NT2/D1 (cell line): ENCODE measurements around the gene TOMM6.

ENCODE experiments used
- DNase-seq: peaks from one replicate; pipeline ENCODE4 v3.0.0-alpha.2; 2011; ENCODE audit warnings: low read depth, low spot score
- H3K27me3 ChIP-seq: 2 replicates; pipeline ENCODE4 v1.6.0; 2011; ENCODE audit warnings: mild to moderate bottlenecking; ENCODE audit not compliant: insufficient read length, insufficient read depth
- H3K36me3 ChIP-seq: 2 replicates; pipeline ENCODE4 v1.6.1; 2011; ENCODE audit warnings: mild to moderate bottlenecking, low read length, mixed read lengths; ENCODE audit not compliant: insufficient read depth, insufficient read length
- H3K4me1 ChIP-seq: 2 replicates; pipeline ENCODE4 v1.5.1; 2011; ENCODE audit not compliant: insufficient read depth, insufficient read length
- H3K4me3 ChIP-seq: 2 replicates; pipeline ENCODE4 v1.5.1; 2011; ENCODE audit warnings: low read depth; ENCODE audit not compliant: insufficient read length
- H3K9ac ChIP-seq: 2 replicates; pipeline ENCODE4 v1.6.0; 2011; ENCODE audit warnings: low read depth; ENCODE audit not compliant: insufficient read length
- H3K9me3 ChIP-seq: 2 replicates; pipeline ENCODE4 v1.5.1; 2011; ENCODE audit warnings: mild to moderate bottlenecking, low read length; ENCODE audit not compliant: insufficient read depth
- SUZ12 ChIP-seq: IDR thresholded peaks from 2 replicates; pipeline ENCODE4 v1.6.1; 2011; ENCODE audit not compliant: insufficient read length, insufficient read depth; ENCODE audit errors: extremely low read depth
- YY1 ChIP-seq: IDR thresholded peaks from 2 replicates; pipeline ENCODE4 v1.6.1; 2011; ENCODE audit not compliant: insufficient read length, insufficient read depth
- ZNF274 ChIP-seq: IDR thresholded peaks from 2 replicates; pipeline ENCODE4 v1.6.1; 2011; ENCODE audit warnings: mild to moderate bottlenecking, low read depth, low read length

The TOMM6 gene

GRCh38 chr6:41818271-41819054 is 31.0 kb downstream of the TOMM6 start:
- Histone ChIP-seq H3K4me1 (no peaks in the 10 kb centered on the region), H3K36me3 (no peaks in the 10 kb centered on the region), H3K9me3 (no peaks in the 10 kb centered on the region), H3K27me3 (no peaks in the 10 kb centered on the region), H3K4me3 (no peak overlapping the region), H3K9ac (no peak overlapping the region)
- DNase-seq = no peak
- no peak for TF ChIP-seq ZNF274
- TF ChIP-seq YY1 = no peak
- no peak for TF ChIP-seq SUZ12

- TF ChIP-seq YY1 = no peak
- TF ChIP-seq ZNF274 = no peak
- no peak for TF ChIP-seq SUZ12
- no peak overlapping the region for H3K9ac ChIP-seq
- no peaks in the 10 kb centered on the region for H3K27me3 ChIP-seq
- H3K4me3 ChIP-seq = no peak overlapping the region
- no peaks in the 10 kb centered on the region for H3K4me1 ChIP-seq
- DNase-seq = no peak
- no peaks in the 10 kb centered on the region for H3K36me3 ChIP-seq
- no peaks in the 10 kb centered on the region for H3K9me3 ChIP-seq
Measured at GRCh38 chr6:41821266-41821665, 33.8 kb downstream of the TOMM6 start.

DNA sequence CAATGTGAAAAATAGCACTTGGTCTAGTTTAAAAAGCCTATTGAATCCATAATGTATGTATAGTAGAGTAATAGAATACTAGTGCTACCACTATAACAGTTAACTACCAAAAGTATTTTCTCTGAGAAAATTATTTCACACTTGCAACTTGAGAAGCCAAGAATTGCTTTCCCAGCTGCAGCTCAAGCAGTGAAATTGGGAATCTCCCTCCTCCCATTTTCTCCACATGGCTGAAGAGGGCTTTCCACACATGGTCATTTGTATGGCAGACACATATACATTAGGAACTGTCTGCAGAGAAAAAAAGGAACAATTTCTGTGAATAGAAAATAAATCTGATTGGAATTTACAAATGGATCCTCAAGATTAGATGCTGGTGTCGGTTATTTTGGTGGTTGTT is 34.5 kb downstream of the TOMM6 start:
- Histone ChIP-seq H3K27me3 (no peaks in the 10 kb centered on the region), H3K9ac (no peak overlapping the region)

DNA sequence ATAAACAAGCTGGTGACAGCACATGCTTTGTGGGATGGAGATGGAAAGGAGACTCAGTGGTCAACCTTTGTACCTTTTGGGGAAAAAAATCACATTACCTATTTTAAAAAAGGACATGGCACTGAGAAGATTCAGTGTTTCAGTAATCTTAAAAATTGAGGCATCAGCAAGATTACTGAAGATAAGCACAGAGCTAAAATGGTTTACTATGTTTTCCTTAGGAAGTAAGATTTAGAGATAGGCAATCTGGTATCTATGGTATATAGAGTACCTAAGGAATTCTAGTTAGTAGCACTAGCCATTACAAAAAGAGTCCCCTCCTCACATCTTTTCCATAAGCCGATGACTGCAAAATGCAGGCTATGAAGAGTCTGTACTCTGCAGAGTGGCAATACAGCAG is 35.7 kb downstream of the TOMM6 start:
- no peaks in the 10 kb centered on the region for H3K27me3 ChIP-seq
- H3K36me3 ChIP-seq = no peaks in the 10 kb centered on the region
- TF ChIP-seq ZNF274 (no peak), SUZ12 (no peak), YY1 (no peak)
- no peak overlapping the region for H3K4me3 ChIP-seq
- H3K4me1 ChIP-seq = no peaks in the 10 kb centered on the region
- H3K9me3 ChIP-seq = no peaks in the 10 kb centered on the region
- H3K9ac ChIP-seq = no peak overlapping the region
- no peak for DNase-seq

More for the DNA sequence above, 34.5 kb downstream of the TOMM6 start:
- H3K36me3 ChIP-seq = no peaks in the 10 kb centered on the region
- no peaks in the 10 kb centered on the region for H3K4me1 ChIP-seq
- TF ChIP-seq SUZ12 (no peak), ZNF274 (no peak), YY1 (no peak)
- no peaks in the 10 kb centered on the region for H3K9me3 ChIP-seq
- DNase-seq = no peak
- no peak overlapping the region for H3K4me3 ChIP-seq

DNA sequence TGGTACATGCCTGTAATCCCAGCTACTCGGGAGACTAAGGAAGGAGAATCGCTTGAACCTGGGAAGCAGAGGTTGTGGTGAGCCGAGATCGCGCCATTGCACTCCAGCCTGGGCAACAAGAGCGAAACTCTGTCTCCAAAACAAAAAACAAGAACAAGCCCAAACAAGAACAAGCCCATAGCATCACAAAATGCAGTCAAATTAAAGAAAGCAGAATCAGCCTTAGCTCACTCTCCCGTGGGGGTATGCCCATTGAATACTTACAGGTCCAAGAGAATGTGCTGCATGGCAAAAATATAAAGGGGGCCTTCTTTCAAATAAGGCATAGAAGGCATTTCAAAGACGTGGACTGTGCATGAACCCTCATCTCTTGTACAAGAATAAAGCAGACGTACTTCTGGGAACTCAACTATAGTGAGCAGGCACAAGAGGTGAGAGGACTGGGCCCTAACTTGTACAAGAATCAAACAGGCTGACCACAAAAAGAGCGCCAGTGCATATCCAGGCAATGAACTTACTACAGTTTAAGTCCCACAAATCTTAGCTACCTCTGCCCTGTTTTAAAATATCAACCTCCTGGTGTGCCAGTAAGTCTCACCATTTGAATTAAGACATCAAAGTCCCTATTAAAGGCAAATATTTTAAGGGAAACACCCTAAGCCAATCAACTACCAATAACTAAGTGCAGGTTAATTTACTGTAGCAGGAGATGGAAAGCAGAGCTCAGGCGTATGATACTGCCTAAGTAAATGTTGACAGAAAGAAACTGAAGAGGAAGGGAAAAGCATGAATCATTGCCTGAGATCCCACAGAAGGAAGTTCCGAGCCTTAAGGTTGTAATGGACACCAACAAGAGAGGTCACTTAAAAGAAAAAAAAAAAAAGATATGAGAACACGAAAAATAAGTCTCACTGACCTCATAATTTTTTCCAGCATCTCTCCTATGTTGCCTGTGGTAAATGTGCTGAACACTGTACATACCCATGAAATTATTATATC is 37.4 kb downstream of the TOMM6 start:
- Histone ChIP-seq H3K4me3 (no peak overlapping the region), H3K9me3 (no peaks in the 10 kb centered on the region), H3K9ac (no peak overlapping the region), H3K4me1 (no peaks in the 10 kb centered on the region), H3K36me3 (no peaks in the 10 kb centered on the region), H3K27me3 (no peaks in the 10 kb centered on the region)
- DNase-seq = no peak
- TF ChIP-seq YY1 (no peak), ZNF274 (no peak), SUZ12 (no peak)

DNA sequence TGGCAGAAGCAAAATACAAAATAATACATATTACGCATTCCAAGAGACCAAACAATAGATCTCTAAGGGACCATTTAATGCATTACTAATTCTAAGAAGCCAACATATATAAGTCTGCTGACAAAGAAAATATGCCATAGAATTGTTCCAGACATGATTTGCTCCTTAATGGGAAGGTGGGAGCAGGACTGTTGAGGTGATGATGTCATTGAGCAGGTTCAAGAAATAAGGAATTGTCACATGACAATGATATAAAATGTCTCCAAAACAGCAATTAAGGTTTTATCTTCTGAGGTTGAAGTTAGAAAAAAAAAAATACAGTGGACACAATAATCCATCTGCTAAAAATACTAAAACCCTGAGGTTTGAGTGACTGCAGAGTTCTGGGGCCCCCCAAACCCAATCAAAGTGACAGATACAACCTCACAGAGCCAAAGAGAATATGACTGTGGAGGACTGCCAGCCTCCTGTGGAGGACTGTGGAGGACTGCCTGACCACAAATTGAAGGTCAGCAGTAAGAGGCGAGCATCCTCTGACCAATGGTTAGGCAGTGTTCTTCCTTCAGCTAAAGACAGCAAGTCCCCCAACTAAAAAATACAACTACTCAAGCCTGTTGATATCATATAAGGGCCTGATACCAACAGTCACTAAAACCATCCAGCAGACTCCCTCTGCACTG is 39.0 kb downstream of the TOMM6 start:
- H3K9me3 ChIP-seq = no peaks in the 10 kb centered on the region
- TF ChIP-seq YY1 (no peak), ZNF274 (no peak), SUZ12 (no peak)
- no peaks in the 10 kb centered on the region for H3K27me3 ChIP-seq
- H3K4me1 ChIP-seq = no peaks in the 10 kb centered on the region
- DNase-seq = no peak
- H3K9ac ChIP-seq = no peak overlapping the region
- H3K36me3 ChIP-seq = no peaks in the 10 kb centered on the region
- H3K4me3 ChIP-seq = no peak overlapping the region

DNA sequence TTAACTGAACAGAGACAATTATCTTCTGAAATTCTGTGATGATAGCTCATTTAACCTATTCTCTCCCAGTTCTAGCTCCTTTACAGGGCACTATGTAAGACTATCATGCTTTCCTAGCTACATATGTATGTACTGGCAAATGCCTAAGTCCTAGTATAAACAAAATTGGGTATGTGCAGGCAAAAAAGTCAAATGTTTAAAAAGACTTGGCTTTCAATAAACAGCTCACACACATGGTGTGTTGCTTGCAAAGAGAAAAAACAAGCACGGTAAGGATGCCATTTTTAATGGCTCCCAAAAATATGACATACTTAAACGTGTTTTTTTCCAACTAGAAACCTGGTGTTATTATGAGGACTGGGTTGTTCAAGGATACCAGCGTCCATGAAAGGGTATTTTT is 44.8 kb downstream of the TOMM6 start:
- Histone ChIP-seq H3K9ac (no peak overlapping the region), H3K36me3 (no peaks in the 10 kb centered on the region), H3K4me3 (no peak overlapping the region), H3K9me3 (no peaks in the 10 kb centered on the region), H3K4me1 (no peaks in the 10 kb centered on the region), H3K27me3 (no peaks in the 10 kb centered on the region)
- DNase-seq = no peak
- TF ChIP-seq YY1 = no peak
- TF ChIP-seq ZNF274 = no peak
- no peak for TF ChIP-seq SUZ12
